Activated T-helper 1 cell treated with anti-CD3 and anti-CD28 coated beads, Interleukin-12 subunit alpha, Interleukin-12 subunit beta, Interleukin-2, Interleukin-4 antibody, amounts not matched to agents 30 ng/mL and 10 ng/mL and 1 ng/mL, durations not matched to agents 14 hours and 24 hours and 36 hours (primary cell): ENCODE data around the gene C14orf93. TPM values are rescaled to one million over a fixed set of nuclear protein-coding genes. Genes with fewer than 3 reads are reported as not detected.
"Not testable (repeated sequence)": the region's sequence is repeated elsewhere in the genome, so short reads cannot be mapped to it uniquely, and the experiment has no call there.

Source experiments
- DNase-seq: peaks from one replicate; pipeline ENCODE4 v3.0.0; 2021; ENCODE audit warnings: low spot score
- H3K27ac Mint-ChIP-seq: one replicate; pipeline ENCODE4 v1.8.0; 2021; ENCODE audit warnings: mild to moderate bottlenecking, mixed read lengths
- H3K27me3 Mint-ChIP-seq: one replicate; pipeline ENCODE4 v1.8.0; 2022; ENCODE audit warnings: mild to moderate bottlenecking, moderate library complexity, mixed read lengths; ENCODE audit not compliant: insufficient read depth
- H3K36me3 Mint-ChIP-seq: one replicate; pipeline ENCODE4 v1.8.0; 2021; ENCODE audit warnings: low read depth, mixed read lengths
- H3K4me1 Mint-ChIP-seq: one replicate; pipeline ENCODE4 v1.8.0; 2021; ENCODE audit warnings: low read depth, mixed read lengths
- H3K4me3 Mint-ChIP-seq: one replicate; pipeline ENCODE4 v1.8.0; 2021; ENCODE audit warnings: mild to moderate bottlenecking, moderate library complexity, mixed read lengths
- H3K9me3 Mint-ChIP-seq: one replicate; pipeline ENCODE4 v1.8.0; 2021; ENCODE audit warnings: mixed read lengths
- intact Hi-C: fragments of 100-400 bp; cut with micrococcal nuclease; formaldehyde crosslinking; loops from one replicate; pipeline ENCODE4 v1.15.1; 2024
- total RNA-seq: library from RNA; stranded (reverse); gene quantifications from 2 replicates; pipeline ENCODE4 v1.2.3, GENCODE V29; 2022

The C14orf93 gene
- total RNA-seq, 1 donor from 2014 or later = 7.2 TPM

DNA sequence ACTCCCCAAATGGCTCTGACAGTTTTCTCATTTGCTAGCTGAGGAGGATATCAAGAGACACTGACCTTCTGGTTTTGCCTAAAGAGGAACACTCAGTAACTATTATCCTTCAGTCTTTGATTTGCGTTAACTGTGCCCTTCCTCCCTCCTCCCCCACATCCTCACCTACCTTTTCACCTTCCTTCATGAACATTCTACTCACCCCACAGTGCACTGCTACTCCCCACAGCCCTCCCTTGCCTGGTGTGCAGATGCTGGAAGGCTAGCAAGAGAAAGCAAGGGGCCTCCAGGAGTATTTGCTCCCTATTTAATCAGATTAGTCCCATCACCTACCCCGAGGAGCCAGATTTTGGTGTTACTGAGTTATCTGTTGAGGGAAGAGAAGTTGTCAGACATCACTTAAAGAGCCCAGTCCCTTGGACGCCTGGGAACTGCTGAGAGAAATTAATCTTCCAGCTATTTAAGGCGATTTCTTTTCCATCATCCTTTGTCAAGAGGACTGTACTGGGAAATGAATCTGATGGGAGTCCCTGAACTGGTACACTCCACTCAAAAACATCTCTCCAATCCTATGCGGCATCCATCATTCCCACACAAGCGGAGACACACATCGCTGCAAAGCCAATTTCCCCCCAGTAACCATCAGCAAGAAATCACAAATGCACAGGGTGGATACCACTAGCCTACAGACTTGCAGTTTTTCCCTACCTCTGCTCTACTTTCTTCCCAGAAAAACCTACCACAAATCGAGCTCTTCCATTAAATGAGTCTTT is 13.3 kb upstream of the C14orf93 start:
- H3K9me3 Mint-ChIP-seq = no peaks in the 10 kb centered on the region
- H3K4me3 Mint-ChIP-seq = no peak overlapping the region
- H3K27me3 Mint-ChIP-seq = no peaks in the 10 kb centered on the region
- DNase-seq = no peak
- peaks cover 50% of the 10 kb centered on the region for H3K4me1 Mint-ChIP-seq
- peaks cover 37% of the 10 kb centered on the region for H3K36me3 Mint-ChIP-seq
- intact Hi-C loops = no loop called here
- H3K27ac Mint-ChIP-seq = peak overlapping the region; percentile 40

DNA sequence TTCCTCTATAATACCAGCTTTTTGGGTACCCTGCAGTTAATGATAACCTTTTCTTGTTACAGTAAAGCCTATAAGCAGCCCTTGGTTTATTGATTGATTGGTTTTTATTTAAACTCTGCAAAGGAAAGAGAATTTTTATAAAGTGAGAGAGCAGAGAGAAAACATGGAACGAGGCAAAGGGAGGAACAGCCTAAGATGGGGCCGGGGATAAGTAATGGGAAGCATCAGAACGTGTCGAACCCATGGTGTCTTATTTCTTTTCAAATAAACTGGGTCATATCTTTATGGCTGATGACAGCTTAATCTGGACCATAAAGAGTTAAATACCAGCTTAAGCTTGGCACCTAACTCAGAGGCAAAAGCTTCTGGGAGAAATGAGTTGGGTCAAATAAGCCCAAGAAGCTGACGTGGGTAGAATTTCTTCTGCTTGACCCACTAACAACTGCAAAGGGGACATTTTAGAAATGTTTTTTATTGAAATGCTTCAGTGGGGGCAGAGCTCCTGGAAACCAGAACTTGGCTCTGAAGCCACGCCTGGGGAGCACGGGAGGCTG is 12.0 kb upstream of the C14orf93 start:
- no peak overlapping the region for H3K27ac Mint-ChIP-seq
- H3K4me1 Mint-ChIP-seq = peaks cover 42% of the 10 kb centered on the region
- intact Hi-C loops = no loop called here
- H3K27me3 Mint-ChIP-seq = no peaks in the 10 kb centered on the region
- DNase-seq = no peak
- H3K36me3 Mint-ChIP-seq = peaks cover 32% of the 10 kb centered on the region
- H3K9me3 Mint-ChIP-seq = no peaks in the 10 kb centered on the region
- no peak overlapping the region for H3K4me3 Mint-ChIP-seq

DNA sequence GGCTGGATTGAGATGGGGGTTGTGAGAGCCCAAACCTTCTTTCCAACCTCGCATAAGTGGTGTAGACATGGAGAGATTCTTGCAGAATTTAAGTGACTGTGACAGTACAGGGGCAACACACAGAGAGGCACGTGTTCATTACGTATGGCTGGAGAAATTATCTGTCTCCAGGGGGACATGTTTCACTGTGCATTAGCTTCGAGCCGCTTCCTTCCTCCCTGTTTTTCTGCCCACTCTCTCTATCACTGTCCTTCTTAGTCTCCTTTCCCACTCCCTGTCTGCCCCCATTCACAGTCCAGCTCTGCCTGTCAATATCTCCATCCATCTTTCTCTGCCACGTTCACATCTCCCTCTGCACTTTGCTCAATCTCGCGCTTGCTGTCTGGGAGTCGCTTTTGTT is 11.5 kb upstream of the C14orf93 start:
- no peak overlapping the region for H3K27ac Mint-ChIP-seq
- peaks cover 32% of the 10 kb centered on the region for H3K36me3 Mint-ChIP-seq
- intact Hi-C loops = no loop called here
- peaks cover 42% of the 10 kb centered on the region for H3K4me1 Mint-ChIP-seq
- no peaks in the 10 kb centered on the region for H3K9me3 Mint-ChIP-seq
- DNase-seq = no peak
- no peak overlapping the region for H3K4me3 Mint-ChIP-seq
- H3K27me3 Mint-ChIP-seq = no peaks in the 10 kb centered on the region

DNA sequence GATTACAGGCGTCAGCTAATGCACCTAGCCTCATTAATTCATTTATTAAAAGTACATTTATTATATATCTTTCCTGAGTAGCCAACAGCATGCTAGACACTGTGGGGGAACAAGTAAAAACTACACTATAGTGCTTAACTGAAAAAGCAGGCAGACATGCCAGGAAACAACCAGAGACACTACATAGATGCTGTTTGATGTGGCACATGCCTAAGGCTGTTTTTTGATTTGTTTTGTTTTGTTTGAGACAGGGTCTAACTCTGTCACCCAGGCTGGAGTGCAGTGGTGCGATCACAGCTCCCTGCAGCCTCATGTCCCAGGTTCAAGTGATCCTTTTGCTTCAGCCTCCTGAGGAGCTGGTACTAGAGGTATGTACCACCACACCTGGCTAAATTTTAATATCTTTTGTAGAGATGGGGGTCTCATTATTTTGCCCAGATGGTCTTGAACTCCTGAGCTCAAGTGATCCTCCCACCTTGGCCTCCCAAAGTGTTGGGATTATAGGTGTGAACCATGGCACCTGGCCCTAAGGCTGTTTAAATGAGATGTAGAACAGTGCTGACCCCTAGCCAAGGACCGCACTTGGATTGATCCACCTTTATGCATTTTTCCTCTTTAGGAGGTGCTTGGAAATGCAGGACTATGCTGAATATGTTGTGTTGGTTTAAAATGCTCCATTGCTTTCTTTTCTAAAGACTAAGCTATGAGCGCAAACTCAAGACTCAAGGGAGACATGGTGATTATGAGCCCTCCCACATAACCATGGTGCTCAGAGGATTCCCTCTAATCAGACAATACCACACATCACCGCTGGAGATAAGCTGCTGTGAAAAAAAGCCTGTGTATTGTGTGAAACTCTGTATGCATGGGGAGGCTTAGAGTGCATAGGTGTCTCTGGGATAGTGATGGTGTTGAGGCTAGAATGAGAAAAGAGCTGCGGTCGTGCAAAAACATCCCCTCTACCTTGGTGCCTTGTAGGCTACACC is 10.5 kb upstream of the C14orf93 start:
- Mint-ChIP-seq H3K27me3 (no peaks in the 10 kb centered on the region), H3K27ac (no peak overlapping the region), H3K4me3 (no peak overlapping the region), H3K9me3 (no peaks in the 10 kb centered on the region), H3K4me1 (peaks cover 40% of the 10 kb centered on the region), H3K36me3 (peaks cover 24% of the 10 kb centered on the region)
- intact Hi-C loops = no loop called here
- no peak for DNase-seq

DNA sequence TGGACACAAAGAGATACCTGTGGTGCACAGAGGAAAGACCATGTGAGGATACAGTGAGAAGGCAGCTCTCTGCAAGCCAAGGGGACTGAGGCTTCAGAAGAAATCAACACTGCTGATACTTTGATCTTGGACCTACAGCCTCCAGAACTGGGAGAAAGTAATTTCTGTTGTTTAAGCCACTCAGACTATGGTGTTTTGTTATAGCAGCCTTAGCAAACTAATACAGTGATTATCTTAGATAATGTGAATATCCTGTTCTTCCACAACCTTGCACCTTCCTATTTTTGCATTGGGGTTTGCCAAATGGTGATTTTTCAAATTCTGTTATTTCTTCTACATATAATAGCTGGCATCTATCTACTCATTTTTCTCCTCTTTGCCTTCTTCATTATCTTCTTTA is 8.2 kb upstream of the C14orf93 start:
- Mint-ChIP-seq H3K36me3 (peaks cover 11% of the 10 kb centered on the region), H3K27me3 (no peaks in the 10 kb centered on the region), H3K27ac (no peak overlapping the region), H3K4me1 (peaks cover 18% of the 10 kb centered on the region), H3K9me3 (no peaks in the 10 kb centered on the region), H3K4me3 (no peak overlapping the region)
- no peak for DNase-seq
- intact Hi-C loops = no loop called here

DNA sequence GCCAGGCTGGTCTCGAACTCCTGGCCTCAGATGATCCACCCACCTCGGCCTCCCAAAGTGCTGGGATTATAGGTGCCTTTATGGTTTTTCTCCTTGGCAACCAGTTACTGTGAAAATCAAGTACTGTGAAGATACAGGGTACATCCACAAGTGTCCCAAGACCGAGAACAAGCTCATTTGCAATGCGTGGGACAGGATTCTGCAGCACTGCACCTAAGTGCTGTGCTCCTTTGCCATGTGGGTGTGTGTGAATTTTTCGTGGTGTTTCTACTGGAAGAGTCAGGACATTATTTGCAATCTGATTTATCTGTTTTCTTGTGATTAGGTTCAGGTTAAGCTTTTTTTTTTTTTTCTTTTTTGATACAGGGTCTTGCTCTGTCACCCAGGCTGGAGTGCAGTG is 7.1 kb upstream of the C14orf93 start:
- H3K36me3 Mint-ChIP-seq = peaks cover 6% of the 10 kb centered on the region
- intact Hi-C loops = no loop called here
- H3K9me3 Mint-ChIP-seq = no peaks in the 10 kb centered on the region
- peaks cover 13% of the 10 kb centered on the region for H3K4me1 Mint-ChIP-seq
- DNase-seq = no peak
- no peak overlapping the region for H3K4me3 Mint-ChIP-seq
- H3K27me3 Mint-ChIP-seq = no peaks in the 10 kb centered on the region
- H3K27ac Mint-ChIP-seq = no peak overlapping the region

DNA sequence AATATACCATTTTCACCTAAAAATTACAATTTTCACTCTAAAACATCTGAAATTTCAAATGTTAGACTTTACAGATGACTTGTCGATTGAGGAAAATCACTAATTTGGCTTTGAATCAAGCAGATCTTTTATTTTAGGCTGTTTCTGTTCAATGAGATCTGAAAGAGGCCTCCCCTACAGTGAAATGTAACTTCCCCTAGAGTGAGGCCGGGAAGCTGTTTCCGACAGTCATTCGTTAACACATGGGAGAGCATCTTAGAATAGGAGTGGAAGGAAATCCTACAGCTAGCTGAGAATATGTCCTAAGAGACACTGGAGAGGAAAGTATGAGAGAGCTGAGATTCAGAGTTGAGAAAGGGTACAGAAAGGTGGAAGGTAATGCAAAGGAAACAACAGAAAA is 5.7 kb upstream of the C14orf93 start:
- intact Hi-C loops = no loop called here
- no peak for DNase-seq
- Mint-ChIP-seq H3K27me3 (no peaks in the 10 kb centered on the region), H3K36me3 (no peaks in the 10 kb centered on the region), H3K4me1 (peaks cover 5% of the 10 kb centered on the region), H3K4me3 (peak overlapping the region; percentile 19), H3K27ac (peak overlapping the region; percentile 9), H3K9me3 (no peaks in the 10 kb centered on the region)

DNA sequence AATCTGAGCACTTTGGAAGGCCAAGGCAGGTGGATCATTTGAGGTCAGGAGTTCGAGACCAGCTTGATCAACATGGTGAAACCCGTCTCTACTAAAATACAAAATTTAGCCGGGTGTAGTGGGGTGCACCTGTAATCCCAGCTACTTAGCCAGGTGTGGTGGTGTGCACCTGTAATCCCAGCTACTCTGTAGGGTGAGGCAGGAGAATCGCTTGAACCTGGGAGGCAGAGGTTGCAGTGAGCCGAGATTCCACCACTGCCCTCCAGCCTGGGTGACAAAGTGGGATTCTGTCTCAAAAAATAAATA is 3.8 kb upstream of the C14orf93 start:
- H3K4me3 Mint-ChIP-seq, intact Hi-C loops, H3K9me3 Mint-ChIP-seq, H3K36me3 Mint-ChIP-seq, H3K27me3 Mint-ChIP-seq, H3K27ac Mint-ChIP-seq, DNase-seq: not testable (repeated sequence)
- peaks cover 21% of the 10 kb centered on the region for H3K4me1 Mint-ChIP-seq

DNA sequence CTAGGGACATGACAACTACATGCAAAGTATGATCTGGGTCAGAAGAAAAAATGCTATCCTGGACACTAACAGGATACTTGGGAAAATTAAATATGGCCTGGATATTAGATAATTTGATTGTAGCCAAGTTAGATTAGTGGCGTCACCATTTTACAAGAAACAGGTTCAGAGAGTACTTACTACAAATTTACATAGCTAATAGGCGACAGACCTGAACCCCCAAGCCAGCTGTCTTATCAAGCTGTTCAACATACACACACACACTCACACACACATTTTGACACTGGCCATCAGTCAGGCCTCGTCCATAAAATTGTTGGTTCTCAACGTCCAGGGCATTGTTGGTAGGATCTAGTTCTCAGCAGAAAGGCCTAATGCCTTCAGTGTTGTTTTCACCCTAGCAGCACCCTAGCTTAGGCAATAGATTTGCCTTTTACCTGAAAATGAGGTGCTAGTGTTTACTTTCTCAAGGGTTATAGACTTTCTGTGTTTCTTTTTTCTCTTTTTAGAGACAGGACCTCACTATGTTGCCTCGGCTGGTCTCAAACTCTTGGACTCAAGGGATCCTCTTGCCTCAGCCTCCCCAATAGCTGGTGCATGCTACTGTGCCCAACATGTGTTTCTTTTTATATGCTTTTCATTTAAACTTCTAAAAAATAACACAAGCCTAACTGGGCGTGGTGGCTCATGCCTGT is 3.3 kb upstream of the C14orf93 start:
- Mint-ChIP-seq H3K4me3 (no peak overlapping the region), H3K9me3 (no peaks in the 10 kb centered on the region), H3K27ac (no peak overlapping the region), H3K4me1 (peaks cover 26% of the 10 kb centered on the region), H3K36me3 (peaks cover 1% of the 10 kb centered on the region), H3K27me3 (no peaks in the 10 kb centered on the region)
- intact Hi-C loops = no loop called here
- no peak for DNase-seq

DNA sequence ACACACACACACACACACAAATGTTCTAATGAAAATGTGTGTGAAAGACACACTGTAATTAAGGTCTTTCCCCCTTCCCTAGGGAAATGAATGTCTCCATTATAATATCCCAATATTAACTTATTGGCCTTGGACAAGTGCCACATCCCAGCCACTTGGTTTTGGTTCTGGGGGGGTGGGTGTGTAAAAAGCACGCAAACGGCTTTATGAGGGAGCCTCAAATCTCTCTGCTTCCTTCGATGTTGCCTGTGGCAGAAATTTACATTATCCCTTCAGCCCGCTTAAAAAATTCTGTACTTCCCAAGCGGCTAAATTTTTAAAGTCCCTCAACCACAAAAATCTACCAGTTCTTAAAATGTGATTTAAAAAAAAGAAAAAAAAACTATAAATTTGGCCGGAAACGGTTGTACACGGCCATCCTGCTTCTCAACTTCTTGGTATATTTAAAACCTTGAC is 432 bp downstream of the C14orf93 start:
- H3K4me3 Mint-ChIP-seq = peak overlapping the region; percentile 97
- H3K27ac Mint-ChIP-seq = peak overlapping the region; percentile 97
- no peak for DNase-seq
- H3K27me3 Mint-ChIP-seq = no peaks in the 10 kb centered on the region
- intact Hi-C loops = no loop called here
- peaks cover 52% of the 10 kb centered on the region for H3K4me1 Mint-ChIP-seq
- H3K9me3 Mint-ChIP-seq = no peaks in the 10 kb centered on the region
- peaks cover 1% of the 10 kb centered on the region for H3K36me3 Mint-ChIP-seq

DNA sequence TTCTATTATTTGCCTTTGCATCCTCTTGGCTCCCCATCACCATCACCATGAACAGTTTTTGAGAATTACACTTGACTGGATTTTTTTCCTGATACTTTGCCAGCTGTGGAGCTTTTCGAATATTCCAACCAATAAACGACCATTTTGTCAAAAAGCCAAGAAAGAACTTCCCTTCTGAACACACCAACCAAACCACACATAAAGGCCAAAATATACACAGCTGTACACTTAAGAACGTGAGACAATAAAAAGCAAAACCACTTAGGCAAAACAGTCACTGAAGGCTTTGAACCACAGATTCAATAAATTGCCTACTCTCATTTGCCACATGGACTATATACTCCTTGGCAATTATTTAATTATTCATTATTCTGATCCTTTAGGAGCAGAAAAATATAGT is 1.1 kb downstream of the C14orf93 start:
- Mint-ChIP-seq H3K27ac (peak overlapping the region; percentile 67), H3K9me3 (no peaks in the 10 kb centered on the region), H3K27me3 (no peaks in the 10 kb centered on the region), H3K36me3 (peaks cover 1% of the 10 kb centered on the region), H3K4me3 (peak overlapping the region; percentile 97), H3K4me1 (peaks cover 52% of the 10 kb centered on the region)
- intact Hi-C loops = no loop called here
- DNase-seq = no peak

DNA sequence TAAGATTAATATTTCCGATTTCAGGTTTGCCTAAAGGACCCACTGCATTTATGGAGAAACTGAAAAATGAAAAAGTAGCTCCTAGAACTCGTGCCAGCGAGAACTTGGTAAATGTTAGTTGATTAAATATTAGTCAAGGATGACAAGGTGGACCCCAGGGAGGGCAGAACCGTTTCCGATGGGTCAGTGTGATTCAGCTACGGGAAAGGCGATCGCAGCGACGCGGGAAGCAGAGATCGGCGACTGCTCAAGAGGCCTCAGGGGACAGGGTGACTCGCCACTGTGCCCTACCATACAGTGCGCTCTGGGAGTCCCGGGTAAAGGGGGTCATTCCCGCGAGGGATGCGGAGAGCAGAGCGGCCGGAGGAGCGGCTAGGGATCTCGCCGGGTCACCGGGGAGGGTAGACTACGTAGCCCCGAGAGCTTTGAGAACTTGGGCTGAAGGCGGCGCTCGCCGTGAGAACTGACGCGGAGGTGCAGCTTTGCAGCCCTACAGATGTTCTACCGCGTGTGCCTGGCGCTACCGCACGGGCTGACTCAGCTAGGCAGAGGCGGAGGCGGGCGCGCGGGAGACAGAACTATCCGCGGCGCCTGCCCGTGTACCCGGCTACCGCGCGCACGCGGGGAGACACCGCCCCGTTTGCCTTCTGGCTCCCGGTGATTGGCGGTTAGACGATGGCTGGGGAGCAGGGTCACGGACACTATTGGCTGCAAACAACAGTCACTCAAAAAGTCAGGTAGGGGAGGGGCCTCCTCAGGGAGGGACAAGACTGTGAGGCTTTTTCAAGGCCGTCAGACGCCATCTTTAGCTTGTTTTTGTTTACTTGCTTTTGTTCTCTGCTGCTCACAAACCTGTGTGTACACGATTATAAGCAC is 3.2 kb downstream of the C14orf93 start:
- H3K36me3 Mint-ChIP-seq = peaks cover 1% of the 10 kb centered on the region
- intact Hi-C loops = loop anchor here (1.0 to 2.0 kb wide), 11 partner anchors 20 to 463 kb away; partner anchors contain the start of genes ACIN1, C14orf119, HAUS4 and HOMEZ
- H3K27ac Mint-ChIP-seq = peak overlapping the region; percentile 97
- peak; percentile 98 for DNase-seq
- peaks cover 52% of the 10 kb centered on the region for H3K4me1 Mint-ChIP-seq
- no peaks in the 10 kb centered on the region for H3K27me3 Mint-ChIP-seq
- no peaks in the 10 kb centered on the region for H3K9me3 Mint-ChIP-seq
- H3K4me3 Mint-ChIP-seq = peak overlapping the region; percentile 97
